SU-DHL-6 (cell line): ENCODE data around the gene FUCA1.

Source experiments
- CTCF ChIP-seq: fragments of 200-600 bp; sonication (generic); IDR thresholded peaks from one replicate; pipeline ENCODE4 v1.5.1; 2017; ENCODE audit warnings: antibody characterized with exemption, mild to moderate bottlenecking, low read length, moderate library complexity; ENCODE audit not compliant: insufficient read depth, poor library complexity, severe bottlenecking
- EZH2phosphoT487 ChIP-seq: fragments of 200-600 bp; sonication (generic), shearing (Covaris generic); conservative IDR thresholded peaks from 2 replicates; pipeline ENCODE4 v1.6.1; 2018; ENCODE audit warnings: mild to moderate bottlenecking, antibody characterized with exemption, low read length, moderate library complexity, mixed read lengths

- TF ChIP-seq CTCF (no peak), EZH2phosphoT487 (no peak)
Measured at GRCh38 chr1:23902321-23903278, 34.5 kb upstream of the FUCA1 start.
